ENCODE results near the gene PLXNA2. TPM values are rescaled to one million over a fixed set of nuclear protein-coding genes. Genes with fewer than 3 reads are reported as not detected.
A peak's percentile ranks its signal among the peaks of the same experiment; 100 is the strongest.

Gene PLXNA2
- total and polyA plus RNA-seq, 2 of the 4 experiments (the other 2 are of a cell fraction): 0.72 to 1.1 TPM

DNA sequence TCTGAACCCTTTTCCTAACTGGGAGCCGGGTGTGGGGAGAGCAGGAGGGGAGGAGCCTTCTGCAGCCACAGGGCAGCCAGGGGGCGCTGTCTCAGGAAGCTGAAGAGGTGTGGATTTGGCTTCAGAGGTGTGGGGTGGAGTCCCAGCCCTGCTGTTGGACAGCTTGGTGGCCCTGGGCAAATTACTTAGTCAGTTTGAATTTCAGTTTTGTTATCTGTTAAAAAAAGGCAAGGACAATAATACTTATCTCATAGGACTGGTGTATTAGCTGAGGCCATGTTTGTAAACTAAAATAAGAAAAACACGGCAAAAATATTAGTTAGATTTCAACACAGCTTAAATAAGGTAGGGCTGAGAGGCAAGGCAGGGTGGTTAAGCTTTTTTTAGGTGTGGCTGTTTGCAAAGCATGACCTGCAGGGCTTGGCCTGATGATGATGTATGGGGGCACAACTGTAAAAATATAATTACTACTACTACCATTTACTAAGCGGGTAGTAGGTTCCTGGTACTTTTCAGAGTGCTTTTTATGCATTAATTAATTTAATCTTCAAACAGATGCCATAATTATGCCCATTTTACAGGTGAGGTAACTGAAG lies 111.8 kb downstream of the PLXNA2 start:
- Histone ChIP-seq H3K14ac (replicated peaks; ENCODE audit: low read depth, low read length) (no peak overlapping the region), H3K56ac (ENCODE audit: extremely low read depth, insufficient read depth, low read length) (no peak overlapping the region), H3K18ac (ENCODE audit: low read depth, low read length) (no peak overlapping the region), H2AK5ac (ENCODE audit: low read depth, low read length) (no peak overlapping the region), H3K79me1 (ENCODE audit: low read depth in 1 of 2, low read length in 2 of 2) (no peaks in the 10 kb centered on the region), H2BK5ac (ENCODE audit: low read depth, low read length, poor library complexity, severe bottlenecking) (no peak overlapping the region), H3K4me2 (ENCODE audit: low read depth, low read length) (no peak overlapping the region), H3K36me3 (ENCODE audit: control insufficient read depth, insufficient read depth, low read length) (no peaks in the 10 kb centered on the region), H2BK120ac (ENCODE audit: low read depth, low read length) (no peak overlapping the region), H4K91ac (ENCODE audit: insufficient read depth, low read depth, low read length) (no peak overlapping the region), H3K9ac (ENCODE audit: low read depth, low read length) (no peak overlapping the region), H3K4me1 (ENCODE audit: control insufficient read depth, insufficient read depth, low read length) (0 out of 2 replicates have a peak, but pooled peaks cover 2% of the 10 kb centered on the region), H3K4ac (ENCODE audit: low read depth, low read length) (no peak overlapping the region), H3K9me1 (ENCODE audit: insufficient read depth, low read length) (0 out of 2 replicates have a peak, but pooled peaks cover 2% of the 10 kb centered on the region), H2BK15ac (ENCODE audit: low read depth, low read length) (no peak overlapping the region), H3K27me3 (ENCODE audit: control insufficient read depth, insufficient read depth, low read length) (no peaks in the 10 kb centered on the region), H4K5ac (ENCODE audit: low read depth, low read length) (no peak overlapping the region), H3K9me3 (ENCODE audit: control insufficient read depth, insufficient read depth, low read length) (no peaks in the 10 kb centered on the region), H2AK9ac (replicated peaks; ENCODE audit: low read depth, low read length, poor library complexity) (no peak overlapping the region), H3K4me3 (ENCODE audit: insufficient read depth, low read depth, low read length) (no peak overlapping the region), H4K20me1 (ENCODE audit: insufficient read depth, low read length) (no peaks in the 10 kb centered on the region), H4K8ac (ENCODE audit: low read depth in 2 of 2, low read length in 2 of 2) (no peak overlapping the region), H2AFZ (replicated peaks; ENCODE audit: low read length, poor library complexity) (no peak overlapping the region), H3K23ac (ENCODE audit: low read depth, low read length) (no peak overlapping the region), H3K27ac (ENCODE audit: insufficient read depth, low read length) (no peak overlapping the region), H2BK20ac (ENCODE audit: low read depth, low read length) (no peak overlapping the region)
- peak; percentile 42 for DNase-seq
- ATAC-seq (ENCODE audit: low read depth): peak; percentile 68
- BruUV-seq (replicated peaks): no TSS peak
- POLR2A ChIA-PET (ENCODE audit: unreplicated experiment): no interaction called here
- in situ Hi-C loops (cut with MboI; ENCODE audit: low sequenced_read_pairs) (loop anchor here (5.0 kb wide), 1 partner anchor 110 kb away; the partner anchor contains the start of gene PLXNA2), dilution Hi-C loops (cut with HindIII; ENCODE audit: low sequenced_read_pairs, unreplicated experiment) (no loop called here), intact Hi-C loops (cut with micrococcal nuclease) (loop anchor here (2.0 kb wide), 1 partner anchor 106 kb away; no protein-coding TSS in a partner anchor)
- TF ChIP-seq RCOR1 (IDR thresholded peaks at IDR 0.05; ENCODE audit: insufficient replicate concordance, low read length): no peak
- no peak for TF ChIP-seq NFE2L2 (IDR thresholded peaks at IDR 0.05; ENCODE audit: low read depth, low read length)
- no peak for TF ChIP-seq MXI1 (IDR thresholded peaks at IDR 0.05; ENCODE audit: borderline replicate concordance, low read depth, low read length)
- no peak for TF ChIP-seq POLR2A (IDR thresholded peaks at IDR 0.05; ENCODE audit: low read depth, low read length)
- TF ChIP-seq CHD1 (IDR thresholded peaks at IDR 0.05; ENCODE audit: low read depth, low read length): no peak
- TF ChIP-seq, protein P1, sequence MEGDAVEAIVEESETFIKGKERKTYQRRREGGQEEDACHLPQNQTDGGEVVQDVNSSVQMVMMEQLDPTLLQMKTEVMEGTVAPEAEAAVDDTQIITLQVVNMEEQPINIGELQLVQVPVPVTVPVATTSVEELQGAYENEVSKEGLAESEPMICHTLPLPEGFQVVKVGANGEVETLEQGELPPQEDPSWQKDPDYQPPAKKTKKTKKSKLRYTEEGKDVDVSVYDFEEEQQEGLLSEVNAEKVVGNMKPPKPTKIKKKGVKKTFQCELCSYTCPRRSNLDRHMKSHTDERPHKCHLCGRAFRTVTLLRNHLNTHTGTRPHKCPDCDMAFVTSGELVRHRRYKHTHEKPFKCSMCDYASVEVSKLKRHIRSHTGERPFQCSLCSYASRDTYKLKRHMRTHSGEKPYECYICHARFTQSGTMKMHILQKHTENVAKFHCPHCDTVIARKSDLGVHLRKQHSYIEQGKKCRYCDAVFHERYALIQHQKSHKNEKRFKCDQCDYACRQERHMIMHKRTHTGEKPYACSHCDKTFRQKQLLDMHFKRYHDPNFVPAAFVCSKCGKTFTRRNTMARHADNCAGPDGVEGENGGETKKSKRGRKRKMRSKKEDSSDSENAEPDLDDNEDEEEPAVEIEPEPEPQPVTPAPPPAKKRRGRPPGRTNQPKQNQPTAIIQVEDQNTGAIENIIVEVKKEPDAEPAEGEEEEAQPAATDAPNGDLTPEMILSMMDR (conservative IDR thresholded peaks at IDR 0.05; ENCODE audit: low read depth, low read length): peak; percentile 61
- TF ChIP-seq, protein P2, sequence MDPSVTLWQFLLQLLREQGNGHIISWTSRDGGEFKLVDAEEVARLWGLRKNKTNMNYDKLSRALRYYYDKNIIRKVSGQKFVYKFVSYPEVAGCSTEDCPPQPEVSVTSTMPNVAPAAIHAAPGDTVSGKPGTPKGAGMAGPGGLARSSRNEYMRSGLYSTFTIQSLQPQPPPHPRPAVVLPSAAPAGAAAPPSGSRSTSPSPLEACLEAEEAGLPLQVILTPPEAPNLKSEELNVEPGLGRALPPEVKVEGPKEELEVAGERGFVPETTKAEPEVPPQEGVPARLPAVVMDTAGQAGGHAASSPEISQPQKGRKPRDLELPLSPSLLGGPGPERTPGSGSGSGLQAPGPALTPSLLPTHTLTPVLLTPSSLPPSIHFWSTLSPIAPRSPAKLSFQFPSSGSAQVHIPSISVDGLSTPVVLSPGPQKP (IDR thresholded peaks at IDR 0.05; ENCODE audit: borderline replicate concordance, low read depth, low read length): no peak
- TF ChIP-seq MAZ (IDR thresholded peaks at IDR 0.05; ENCODE audit: borderline replicate concordance, low read depth, low read length): no peak; the same call in 1 of the 2 replicates
- TF ChIP-seq RFX5 (IDR thresholded peaks at IDR 0.05; ENCODE audit: low read depth, low read length): no peak
- no peak for TF ChIP-seq BHLHE40 (IDR thresholded peaks at IDR 0.05; ENCODE audit: low read depth, low read length)
- TF ChIP-seq RAD21 (IDR thresholded peaks at IDR 0.05; ENCODE audit: low read length): peak; percentile 59
- no peak for TF ChIP-seq CEBPB (IDR thresholded peaks at IDR 0.05; ENCODE audit: low read depth, low read length)
- peak; percentile 71 for TF ChIP-seq SMC3 (IDR thresholded peaks at IDR 0.05; ENCODE audit: low read depth, low read length)
- TF ChIP-seq, protein P3, sequence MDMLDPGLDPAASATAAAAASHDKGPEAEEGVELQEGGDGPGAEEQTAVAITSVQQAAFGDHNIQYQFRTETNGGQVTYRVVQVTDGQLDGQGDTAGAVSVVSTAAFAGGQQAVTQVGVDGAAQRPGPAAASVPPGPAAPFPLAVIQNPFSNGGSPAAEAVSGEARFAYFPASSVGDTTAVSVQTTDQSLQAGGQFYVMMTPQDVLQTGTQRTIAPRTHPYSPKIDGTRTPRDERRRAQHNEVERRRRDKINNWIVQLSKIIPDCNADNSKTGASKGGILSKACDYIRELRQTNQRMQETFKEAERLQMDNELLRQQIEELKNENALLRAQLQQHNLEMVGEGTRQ (IDR thresholded peaks at IDR 0.05; ENCODE audit: low read depth, low read length): no peak
- TF ChIP-seq MAFK (IDR thresholded peaks at IDR 0.05; ENCODE audit: low read depth, low read length): no peak
- no peak for TF ChIP-seq FOS (IDR thresholded peaks at IDR 0.05; ENCODE audit: low read depth, low read length)
- no CpG with 5 or more reads among the region's 4 CpGs for WGBS, 2 experiments (ENCODE audit: extremely low coverage in 2 of 2, insufficient read length in 1 of 2)
- CTCF ChIA-PET: interaction anchor here (0.6 to 1.7 kb wide), 10 partner anchors 9 to 110 kb away, joined by 3 to 6 read pairs (median 4); no protein-coding TSS in a partner anchor
